Osteocyte (in vitro differentiated cells): ENCODE measurements around the gene KREMEN1. TPM values are rescaled to one million over a fixed set of nuclear protein-coding genes. Genes with fewer than 3 reads are reported as not detected.

Source experiments
- DNase-seq: peaks from one replicate; pipeline ENCODE4 v3.0.0; 2021; ENCODE audit warnings: mixed read lengths; ENCODE audit not compliant: unreplicated experiment; ENCODE audit errors: extremely low spot score
- H3K27ac Mint-ChIP-seq: one replicate; pipeline ENCODE4 v1.8.0; 2021; ENCODE audit warnings: mild to moderate bottlenecking, mixed read lengths; ENCODE audit not compliant: unreplicated experiment
- H3K27me3 Mint-ChIP-seq: one replicate; pipeline ENCODE4 v1.8.0; 2021; ENCODE audit warnings: mixed read lengths; ENCODE audit not compliant: unreplicated experiment
- H3K36me3 Mint-ChIP-seq: one replicate; pipeline ENCODE4 v1.8.0; 2021; ENCODE audit warnings: mixed read lengths; ENCODE audit not compliant: unreplicated experiment
- H3K4me1 Mint-ChIP-seq: one replicate; pipeline ENCODE4 v1.8.0; 2021; ENCODE audit warnings: mixed read lengths; ENCODE audit not compliant: unreplicated experiment
- H3K4me3 Mint-ChIP-seq: one replicate; pipeline ENCODE4 v1.8.0; 2021; ENCODE audit warnings: mild to moderate bottlenecking, moderate library complexity, mixed read lengths; ENCODE audit not compliant: unreplicated experiment
- H3K9me3 Mint-ChIP-seq: one replicate; pipeline ENCODE4 v1.8.0; 2021; ENCODE audit warnings: mixed read lengths; ENCODE audit not compliant: unreplicated experiment
- CTCF ChIP-seq: fragments of 200-600 bp; sonication (generic); IDR thresholded peaks from 2 replicates; pipeline ENCODE4 v1.5.0; 2021; ENCODE audit warnings: antibody characterized with exemption, mild to moderate bottlenecking, moderate library complexity
- total RNA-seq: library from RNA; stranded (reverse); gene quantifications from 2 replicates; pipeline ENCODE4 v1.2.1, GENCODE V29; 2021

The KREMEN1 gene
- total RNA-seq, 1 donor from 2014 or later: 2.9 TPM

DNA sequence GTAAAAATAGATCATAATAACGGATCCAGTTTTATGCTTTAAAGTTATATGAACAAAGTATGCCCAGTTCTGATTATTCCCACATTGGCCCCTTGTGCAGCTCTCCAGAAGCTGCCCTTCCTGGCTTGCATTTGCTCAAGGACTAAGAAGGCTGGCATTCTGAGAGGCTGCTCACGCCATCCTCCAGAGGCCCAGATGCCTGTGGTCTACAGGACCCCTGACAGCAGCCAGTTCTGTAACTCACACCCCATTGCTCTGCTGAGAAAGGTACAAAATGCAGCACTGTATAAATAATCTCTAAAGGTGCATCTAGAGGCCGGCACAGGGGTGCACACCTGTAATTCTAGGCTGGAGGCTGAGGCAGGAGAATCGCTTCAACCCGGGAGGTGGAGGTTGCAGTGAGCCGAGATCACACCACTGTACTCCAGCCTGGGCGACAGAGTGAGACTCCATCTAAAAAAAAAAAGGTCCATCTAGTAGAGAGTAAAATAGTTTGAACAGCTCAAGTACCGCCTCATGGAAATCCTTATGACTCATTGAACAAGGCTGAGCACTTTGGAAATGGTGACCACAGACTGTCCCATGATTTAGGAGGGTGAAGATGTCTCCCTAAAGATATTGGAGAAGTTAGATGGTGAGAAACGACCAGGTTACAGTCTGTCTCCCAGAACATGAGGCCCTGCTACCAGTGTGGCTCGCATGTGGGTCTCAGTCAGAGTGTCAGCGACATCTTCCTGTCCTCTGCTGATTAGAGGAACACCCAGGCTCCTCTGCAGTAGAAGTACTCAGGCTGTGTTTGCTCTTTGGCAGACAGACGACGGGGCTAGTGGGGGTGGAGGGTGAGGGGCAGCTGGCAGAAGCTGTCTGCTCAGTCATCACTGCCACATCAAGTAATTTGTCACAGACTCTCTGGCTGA is 56.3 kb downstream of the KREMEN1 start:
- peaks cover 5% of the 10 kb centered on the region for H3K9me3 Mint-ChIP-seq
- DNase-seq: no peak
- H3K36me3 Mint-ChIP-seq: peaks cover 4% of the 10 kb centered on the region
- no peaks in the 10 kb centered on the region for H3K27me3 Mint-ChIP-seq
- H3K27ac Mint-ChIP-seq: no peak overlapping the region
- H3K4me3 Mint-ChIP-seq: no peak overlapping the region
- no peak for TF ChIP-seq CTCF
- no peaks in the 10 kb centered on the region for H3K4me1 Mint-ChIP-seq

DNA sequence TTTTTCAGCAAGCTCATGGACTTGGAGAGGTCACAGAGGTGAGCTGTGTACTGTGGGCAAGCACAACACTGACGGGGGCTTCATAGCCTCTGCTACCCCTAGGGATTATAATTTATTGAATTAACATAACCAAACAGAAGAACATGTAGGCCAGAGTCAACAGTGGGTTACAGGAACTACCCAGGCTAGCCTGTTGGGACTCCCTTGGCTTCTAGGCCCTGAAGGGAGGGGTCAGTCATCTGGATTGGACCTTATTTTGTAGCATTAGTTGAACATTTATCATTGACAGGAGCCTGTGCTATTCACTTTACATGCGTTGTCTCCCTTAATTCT is 56.9 kb downstream of the KREMEN1 start:
- Mint-ChIP-seq H3K36me3 (peaks cover 6% of the 10 kb centered on the region), H3K27ac (no peak overlapping the region), H3K27me3 (peaks cover 3% of the 10 kb centered on the region), H3K9me3 (peaks cover 5% of the 10 kb centered on the region), H3K4me3 (no peak overlapping the region), H3K4me1 (no peaks in the 10 kb centered on the region)
- no peak for DNase-seq
- no peak for TF ChIP-seq CTCF

- Mint-ChIP-seq H3K27ac (no peak overlapping the region), H3K27me3 (peaks cover 3% of the 10 kb centered on the region), H3K4me1 (no peaks in the 10 kb centered on the region), H3K36me3 (peaks cover 6% of the 10 kb centered on the region), H3K9me3 (peaks cover 5% of the 10 kb centered on the region), H3K4me3 (no peak overlapping the region)
- DNase-seq: no peak
- no peak for TF ChIP-seq CTCF
Measured at GRCh38 chr22:29130476-29130875, 57.6 kb downstream of the KREMEN1 start.

GRCh38 chr22:29133603-29134133 is 60.8 kb downstream of the KREMEN1 start:
- H3K27me3 Mint-ChIP-seq: peaks cover 3% of the 10 kb centered on the region
- H3K36me3 Mint-ChIP-seq: peaks cover 6% of the 10 kb centered on the region
- TF ChIP-seq CTCF: no peak
- no peaks in the 10 kb centered on the region for H3K4me1 Mint-ChIP-seq
- no peak overlapping the region for H3K27ac Mint-ChIP-seq
- H3K9me3 Mint-ChIP-seq: peaks cover 5% of the 10 kb centered on the region
- DNase-seq: no peak
- H3K4me3 Mint-ChIP-seq: no peak overlapping the region

DNA sequence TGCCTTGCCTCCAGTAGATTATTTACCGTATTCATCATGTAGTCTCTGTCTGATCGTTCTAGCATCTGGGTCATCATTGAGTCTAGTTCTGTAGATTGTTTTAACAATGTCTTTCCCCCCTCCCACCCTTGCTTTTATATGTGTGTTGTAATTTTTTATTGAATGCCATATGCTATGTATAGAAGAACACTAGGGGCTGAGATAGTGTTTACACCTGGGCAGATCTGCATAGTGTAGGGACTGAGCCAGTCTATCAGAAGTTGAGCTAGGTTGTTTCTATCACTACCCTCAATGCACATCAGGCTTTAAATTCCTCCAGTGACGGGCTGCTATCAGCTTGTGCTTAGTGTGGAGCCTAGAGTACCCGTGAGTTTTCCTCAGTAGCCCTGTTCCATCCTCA is 61.6 kb downstream of the KREMEN1 start:
- peaks cover 3% of the 10 kb centered on the region for H3K27me3 Mint-ChIP-seq
- H3K4me3 Mint-ChIP-seq: no peak overlapping the region
- H3K9me3 Mint-ChIP-seq: peaks cover 5% of the 10 kb centered on the region
- no peak overlapping the region for H3K27ac Mint-ChIP-seq
- TF ChIP-seq CTCF: no peak
- H3K4me1 Mint-ChIP-seq: no peaks in the 10 kb centered on the region
- no peak for DNase-seq
- H3K36me3 Mint-ChIP-seq: peaks cover 6% of the 10 kb centered on the region
